HCT116 (cell line): ENCODE results near the gene NUCB2. TPM values are rescaled to one million over a fixed set of nuclear protein-coding genes. Genes with fewer than 3 reads are reported as not detected.

Source experiments
- ATAC-seq: fragments of 200-7000 bp; cut with Tn5 transposase; 2 replicates; pipeline ENCODE4 v1.9.1; 2020; ENCODE audit warnings: mild to moderate bottlenecking, moderate library complexity
- BruUV-seq: library from RNA; stranded (reverse); fragments of 400-500 nt; replicated peaks from 2 replicates; lab custom pipeline; 2021; lab: Mats Ljungman, UMichigan
- CTCF ChIA-PET: fragments of 300-600 bp; sonication (Branson Sonifier 250); formaldehyde crosslinking; loops from one replicate; lab custom pipeline; 2021; ENCODE audit warnings: antibody characterized with exemption; lab: Charles Lee
- POLR2A ChIA-PET: fragments of 300-600, 350-600 bp; sonication (Branson Sonifier 250); formaldehyde crosslinking; loops from one replicate; lab custom pipeline; 2021; ENCODE audit warnings: antibody characterized with exemption; lab: Charles Lee
- RAD21 ChIA-PET, 2 experiments: fragments of 300-600 bp; sonication (Branson Sonifier 250); formaldehyde crosslinking; loops; one replicate each; lab custom pipeline; 2023; ENCODE audit warnings: low total read pairs in 2 of 2; ENCODE audit not compliant: uncharacterized antibody in 2 of 2, unreplicated experiment in 2 of 2, low non-redundant PET in 1 of 2; lab: Charles Lee
- DNase-seq: peaks from one replicate; pipeline ENCODE4 v3.0.0-alpha.2; 2010; ENCODE audit warnings: low read depth, low spot score
- H2AFZ ChIP-seq: fragments of 200-600 bp; shearing (Covaris generic), sonication (generic); 2 replicates; pipeline ENCODE4 v1.6.1; 2017; ENCODE audit warnings: low read depth, mixed run types, mixed read lengths, antibody characterized with exemption, low read length; ENCODE audit not compliant: poor library complexity, severe bottlenecking
- H3K27ac ChIP-seq: 2 replicates; pipeline ENCODE4 v1.5.1; 2012; ENCODE audit warnings: low read depth, low read length
- H3K27me3 ChIP-seq: fragments of 200-600 bp; sonication (generic); 2 replicates; pipeline ENCODE4 v1.6.1; 2016; ENCODE audit warnings: mixed run types, low read length, mixed read lengths; ENCODE audit not compliant: insufficient read depth
- H3K36me3 ChIP-seq, 2 experiments: fragments of 200-500 bp in 1 of 2; fragments of 200-600 bp in 1 of 2; sonication (Bioruptor generic) in 1 of 2; sonication (generic) in 1 of 2; 2 replicates each; pipeline versions ENCODE4 v1.5.1 to v1.6.1; 2014 to 2016; ENCODE audit warnings: low read length in 2 of 2, inconsistent platforms in 1 of 2, mixed read lengths in 1 of 2, mixed run types in 1 of 2; ENCODE audit not compliant: insufficient read depth in 2 of 2, control insufficient read depth in 1 of 2
- H3K4me1 ChIP-seq, 2 experiments: fragments of 200-600 bp in 1 of 2; sonication (generic) in 1 of 2; 2 replicates each; pipeline versions ENCODE4 v1.5.1 to v1.6.1; 2012 to 2017; ENCODE audit warnings: low read length in 2 of 2, inconsistent platforms in 1 of 2, mild to moderate bottlenecking in 1 of 2, mixed read lengths in 1 of 2, mixed run types in 1 of 2, moderate library complexity in 1 of 2; ENCODE audit not compliant: insufficient read depth in 2 of 2, control insufficient read depth in 1 of 2
- H3K4me2 ChIP-seq: fragments of 200-600 bp; sonication (generic); 2 replicates; pipeline ENCODE4 v1.6.1; 2017; ENCODE audit warnings: mixed run types, low read length, mixed read lengths
- H3K4me3 ChIP-seq, 2 experiments: fragments of 200-600 bp in 1 of 2; sonication (generic) in 1 of 2; replicated peaks in 1 of 2; 2 replicates each; pipeline ENCODE4 v1.5.1; 2011 to 2016; ENCODE audit warnings: low read length in 2 of 2, control low read depth in 1 of 2, low read depth in 1 of 2, mild to moderate bottlenecking in 1 of 2, mixed read lengths in 1 of 2, mixed run types in 1 of 2
- H3K79me2 ChIP-seq: fragments of 200-600 bp; sonication (generic); 2 replicates; pipeline ENCODE4 v1.6.1; 2017; ENCODE audit warnings: mild to moderate bottlenecking, mixed run types, low read length, moderate library complexity, mixed read lengths; ENCODE audit not compliant: insufficient read depth
- H3K9ac ChIP-seq: fragments of 200-600 bp; sonication (generic); 2 replicates; pipeline ENCODE4 v1.6.1; 2016; ENCODE audit warnings: low read length, mixed read lengths
- H3K9me2 ChIP-seq: fragments of 200-600 bp; sonication (generic), shearing (Covaris generic); 2 replicates; pipeline ENCODE4 v1.6.1; 2017; ENCODE audit warnings: mixed run types, mild to moderate bottlenecking, moderate library complexity; ENCODE audit not compliant: insufficient read depth
- H3K9me3 ChIP-seq, 2 experiments: fragments of 200-500 bp in 1 of 2; fragments of 200-600 bp in 1 of 2; sonication (Bioruptor generic) in 1 of 2; sonication (generic) in 1 of 2; 2 replicates each; pipeline ENCODE4 v1.6.1; 2014 to 2017; ENCODE audit warnings: low read length in 2 of 2, mixed read lengths in 2 of 2, inconsistent platforms in 1 of 2, low read depth in 1 of 2, mild to moderate bottlenecking in 1 of 2, mixed run types in 1 of 2, moderate library complexity in 1 of 2; ENCODE audit not compliant: control insufficient read depth in 1 of 2, insufficient read depth in 1 of 2
- H4K20me1 ChIP-seq: fragments of 200-600 bp; sonication (generic), shearing (Covaris generic); 2 replicates; pipeline ENCODE4 v1.6.1; 2017; ENCODE audit warnings: mixed run types, mild to moderate bottlenecking, moderate library complexity; ENCODE audit not compliant: insufficient read depth
- ATF3 ChIP-seq: IDR thresholded peaks from 2 replicates; pipeline ENCODE4 v1.6.1; 2012
- CBX3 ChIP-seq: IDR thresholded peaks from 2 replicates; pipeline ENCODE4 v1.6.1; 2012; ENCODE audit warnings: low read depth
- ELF1 ChIP-seq: IDR thresholded peaks from 2 replicates; pipeline ENCODE4 v1.6.1; 2012; ENCODE audit warnings: low read depth, borderline replicate concordance
- EZH2 ChIP-seq: fragments of 200-600 bp; sonication (generic); IDR thresholded peaks from 2 replicates; pipeline ENCODE4 v1.6.1; 2017; ENCODE audit warnings: antibody characterized with exemption, mixed run types
- FOSL1 ChIP-seq: IDR thresholded peaks from 2 replicates; pipeline ENCODE4 v1.6.1; 2012; ENCODE audit warnings: low read depth
- JUND ChIP-seq: IDR thresholded peaks from 2 replicates; pipeline ENCODE4 v1.6.1; 2012
- MAX ChIP-seq: IDR thresholded peaks from 2 replicates; pipeline ENCODE4 v1.6.1; 2012
- POLR2A ChIP-seq: IDR thresholded peaks from 2 replicates; pipeline ENCODE4 v1.7.0; 2011; ENCODE audit warnings: borderline replicate concordance; ENCODE audit not compliant: insufficient read depth, insufficient read length; ENCODE audit errors: extremely low read depth
- POLR2AphosphoS5 ChIP-seq: IDR thresholded peaks from 2 replicates; pipeline ENCODE4 v1.6.1; 2011; ENCODE audit warnings: mild to moderate bottlenecking, low read depth, low read length, moderate library complexity
- RAD21 ChIP-seq: IDR thresholded peaks from 2 replicates; pipeline ENCODE4 v1.6.1; 2012; ENCODE audit warnings: low read depth, mild to moderate bottlenecking
- TCF7L2 ChIP-seq: IDR thresholded peaks from 2 replicates; pipeline ENCODE4 v1.7.0; 2011; ENCODE audit warnings: borderline replicate concordance, inconsistent platforms; ENCODE audit not compliant: insufficient read depth, insufficient read length; ENCODE audit errors: extremely low read depth
- YY1 ChIP-seq: IDR thresholded peaks from 2 replicates; pipeline ENCODE4 v1.6.1; 2011; ENCODE audit warnings: low read length, low read depth, moderate library complexity, mild to moderate bottlenecking; ENCODE audit not compliant: insufficient replicate concordance; ENCODE audit errors: extremely low read depth
- ZFX ChIP-seq: fragments of 450-650 bp; IDR thresholded peaks from 2 replicates; pipeline ENCODE4 v1.6.1; 2017
- ZNF274 ChIP-seq: fragments of 200-500 bp; sonication (Bioruptor generic); IDR thresholded peaks from 2 replicates; pipeline ENCODE4 v1.6.1; 2014; ENCODE audit warnings: mild to moderate bottlenecking, low read depth, low read length, inconsistent platforms
- intact Hi-C: fragments of 100-400 bp; cut with micrococcal nuclease; formaldehyde crosslinking; loops from 2 replicates; pipeline ENCODE4 v1.10.0; 2022
- total RNA-seq: library from RNA; stranded (reverse); gene quantifications from one replicate; pipeline ENCODE4 v1.2.1, GENCODE V29; 2021; ENCODE audit not compliant: unreplicated experiment

NUCB2 gene
- total RNA-seq, 1 experiment from 2014 or later: 40.6 TPM

- no peaks in the 10 kb centered on the region for H3K27me3 ChIP-seq
- H3K79me2 ChIP-seq: no peaks in the 10 kb centered on the region
- ATAC-seq: no peak
- H3K4me3 ChIP-seq: no peak overlapping the region
- H3K27ac ChIP-seq: no peak overlapping the region
- BruUV-seq: no TSS peak
- no peak overlapping the region for H3K9ac ChIP-seq
- intact Hi-C loops: no loop called here
- peaks cover 0 to 3% of the 10 kb centered on the region in 2 experiments; a peak in 1 of 4 replicates for H3K36me3 ChIP-seq
- ChIA-PET CTCF (no interaction called here), POLR2A (interaction anchor here (1.5 kb wide), 1 partner anchor 21 kb away, joined by 4 read pairs; the partner anchor contains the start of gene NUCB2), RAD21 (no interaction called here)
- DNase-seq: no peak
- H3K9me2 ChIP-seq: no peaks in the 10 kb centered on the region
- H2AFZ ChIP-seq: no peak overlapping the region
- TF ChIP-seq TCF7L2: no peak
- no peak for TF ChIP-seq CBX3
- no peak for TF ChIP-seq MAX
- no peak for TF ChIP-seq ELF1
- no peak for TF ChIP-seq ATF3
- TF ChIP-seq ZNF274: no peak
- TF ChIP-seq JUND: no peak
- no peak for TF ChIP-seq ZFX
- no peak for TF ChIP-seq RAD21
- TF ChIP-seq POLR2AphosphoS5: no peak
- no peak for TF ChIP-seq EZH2
- no peak for TF ChIP-seq POLR2A
- TF ChIP-seq YY1: no peak
- TF ChIP-seq FOSL1: no peak
- H3K4me2 ChIP-seq: no peak overlapping the region
- H4K20me1 ChIP-seq: no peaks in the 10 kb centered on the region
- no peaks in the 10 kb centered on the region for H3K9me3 ChIP-seq
- H3K4me1 ChIP-seq: no peaks in the 10 kb centered on the region
These were observed 20.5 kb downstream of the NUCB2 start for GRCh38 chr11:17296852-17297559.
